Kidney (tissue), 22 donors: ENCODE results near the gene PDCD5. TPM values are rescaled to one million over a fixed set of nuclear protein-coding genes. Genes with fewer than 3 reads are reported as not detected.

Experiments used
- DNase-seq, 5 donors: peaks; one replicate each; pipeline ENCODE4 v3.0.0-alpha.2; 2013 to 2020
- FAIRE-seq: peaks from 2 replicates; lab custom pipeline; 2012; peaks lifted over from hg19 to GRCh38; lab: Jason Lieb, UNC
- H3K27ac ChIP-seq, 2 donors: one replicate each; pipeline ENCODE4 v1.7.0; 2013; ENCODE audit warnings: low read depth in 2 of 2, low read length in 2 of 2, inconsistent platforms in 1 of 2
- H3K27me3 ChIP-seq: one replicate; pipeline ENCODE4 v1.7.1; 2013; ENCODE audit warnings: low read length, inconsistent platforms; ENCODE audit not compliant: control insufficient read depth, insufficient read depth
- H3K36me3 ChIP-seq, 3 donors: one replicate each; pipeline versions ENCODE4 v1.7.0 to v1.7.1; 2013; ENCODE audit warnings: low read length in 3 of 3, control low read depth in 1 of 3, inconsistent platforms in 1 of 3; ENCODE audit not compliant: insufficient read depth in 3 of 3, control insufficient read depth in 2 of 3
- H3K4me1 ChIP-seq, 3 donors: one replicate each; pipeline versions ENCODE4 v1.7.0 to v1.7.1; 2013; ENCODE audit warnings: low read length in 3 of 3, inconsistent platforms in 1 of 3, low read depth in 1 of 3; ENCODE audit not compliant: control insufficient read depth in 2 of 3, insufficient read depth in 2 of 3
- H3K4me3 ChIP-seq, 3 donors: one replicate each; pipeline versions ENCODE4 v1.7.0 to v1.8.1; 2013; ENCODE audit warnings: low read length in 3 of 3, control low read depth in 1 of 3, inconsistent platforms in 1 of 3
- H3K9ac ChIP-seq, 3 donors: one replicate each; pipeline versions ENCODE4 v1.7.0 to v1.7.1; 2013; ENCODE audit warnings: low read length in 3 of 3, control low read depth in 1 of 3, inconsistent platforms in 1 of 3
- H3K9me3 ChIP-seq, 3 donors: one replicate each; pipeline versions ENCODE4 v1.7.0 to v1.7.1; 2013; ENCODE audit warnings: low read length in 3 of 3, control low read depth in 1 of 3, inconsistent platforms in 1 of 3; ENCODE audit not compliant: control insufficient read depth in 2 of 3, insufficient read depth in 1 of 3
- CTCF ChIP-seq: IDR thresholded peaks from 3 replicates; pipeline ENCODE4 v1.5.1; 2012; ENCODE audit warnings: mild to moderate bottlenecking, moderate library complexity, borderline replicate concordance; ENCODE audit not compliant: insufficient read depth; ENCODE audit errors: extremely low read depth
- intact Hi-C: fragments of 100-400 bp; cut with DNase I; formaldehyde crosslinking; loops from one replicate; pipeline ENCODE4 v1.11.1; 2022
- long read RNA-seq, 10 donors: library from polyadenylated mRNA in 1 of 10; unstranded in 1 of 10; transcript quantifications; one replicate each; pipeline ENCODE4 v2.0.0 and lab custom pipeline, GENCODE V29; 2021 to 2026
- polyA plus RNA-seq: library from polyadenylated mRNA; stranded (reverse); fragments of 350-450 nt; fragmentation: Illumina TruSeq; extraction: RNeasy Lipid Tissue Mini Kit (QIAGEN cat#74804); gene quantifications from one replicate; pipeline ENCODE4 v1.2.3, GENCODE V29; 2014; ENCODE audit warnings: low read depth, low replicate concordance; ENCODE audit not compliant: insufficient read depth
- total RNA-seq: library from RNA; stranded (reverse); fragmentation: NEBNext Ultra II Directional; extraction: Animal tissue kit (Norgen Biotek cat#: 25700); gene quantifications from one replicate; pipeline ENCODE4 v1.2.1, GENCODE V29; 2021
- donor health status: control.
- donor health status: control.
- donor health status: control.
- donor health status: control.
- donor health status: control.
- donor health status: DM: yes; HTN: yes; CAD: no.
- donor health status: Normal renal cell carcinoma (clear cell type).

PDCD5 gene
- total RNA-seq (62.6 TPM), polyA plus RNA-seq (116 TPM)
- long read RNA-seq, donor 1, transcript PDCD5-207 (6 exons, 699 nt), result major isoform, 46 of 58 reads
- long read RNA-seq, donor 1, partial matches to known transcripts, result 8 of 58 reads
- long read RNA-seq, donor 1, other reads (novel, unspliced or antisense), result 0 of 58 reads
- long read RNA-seq, donor 2, transcript PDCD5-207 (6 exons, 699 nt), result major isoform, 39 of 56 reads
- long read RNA-seq, donor 2, partial matches to known transcripts, result 12 of 56 reads
- long read RNA-seq, donor 2, other reads (novel, unspliced or antisense), result 0 of 56 reads
- long read RNA-seq, donor 3, transcript PDCD5-207 (6 exons, 699 nt), result major isoform, 64 of 88 reads
- long read RNA-seq, donor 3, partial matches to known transcripts, result 23 of 88 reads
- long read RNA-seq, donor 3, other reads (novel, unspliced or antisense), result 0 of 88 reads
- long read RNA-seq, donor 4, transcript PDCD5-207 (6 exons, 699 nt), result major isoform, 34 of 36 reads
- long read RNA-seq, donor 4, partial matches to known transcripts, result 0 of 36 reads
- long read RNA-seq, donor 4, other reads (novel, unspliced or antisense), result 0 of 36 reads
- long read RNA-seq, donor 5, transcript PDCD5-207 (6 exons, 699 nt), result major isoform, 9 of 10 reads
- long read RNA-seq, donor 5, partial matches to known transcripts, result 0 of 10 reads
- long read RNA-seq, donor 5, other reads (novel, unspliced or antisense), result 0 of 10 reads
- long read RNA-seq, donor 6, transcript PDCD5-203 (4 exons, 1,799 nt), result minor isoform, 5 of 170 reads
- long read RNA-seq, donor 6, transcript PDCD5-207 (6 exons, 699 nt), result major isoform, 126 of 170 reads
- long read RNA-seq, donor 6, partial matches to known transcripts, result 32 of 170 reads
- long read RNA-seq, donor 6, other reads (novel, unspliced or antisense), result 0 of 170 reads
- long read RNA-seq, donor 7, transcript PDCD5-204 (6 exons, 601 nt), result minor isoform, 5 of 47 reads
- long read RNA-seq, donor 7, transcript PDCD5-207 (6 exons, 699 nt), result major isoform, 25 of 47 reads
- long read RNA-seq, donor 7, transcript PDCD5-205 (4 exons, 480 nt), result minor isoform, 6 of 47 reads
- long read RNA-seq, donor 7, partial matches to known transcripts, result 2 of 47 reads
- long read RNA-seq, donor 7, other reads (novel, unspliced or antisense), result 8 of 47 reads
- long read RNA-seq, donor 8, transcript PDCD5-207 (6 exons, 699 nt), result major isoform, 58 of 73 reads
- long read RNA-seq, donor 8, partial matches to known transcripts, result 7 of 73 reads
- long read RNA-seq, donor 8, other reads (novel, unspliced or antisense), result 0 of 73 reads
- long read RNA-seq, donor 9, transcript PDCD5-207 (6 exons, 699 nt), result major isoform, 27 of 28 reads
- long read RNA-seq, donor 9, partial matches to known transcripts, result 0 of 28 reads
- long read RNA-seq, donor 9, other reads (novel, unspliced or antisense), result 0 of 28 reads
- long read RNA-seq, donor 10, transcript PDCD5-207 (6 exons, 699 nt), result major isoform, 54 of 83 reads
- long read RNA-seq, donor 10, partial matches to known transcripts, result 15 of 83 reads
- long read RNA-seq, donor 10, other reads (novel, unspliced or antisense), result 0 of 83 reads

- FAIRE-seq, result no peak
- no peaks in the 10 kb centered on the region for H3K27me3 ChIP-seq
- peak within 1 kb of the TSS; percentile 62 to 85 (median 77) for H3K9ac ChIP-seq
- H3K27ac ChIP-seq, result peak within 1 kb of the TSS; percentile 28 to 51
- DNase-seq, result peak; percentile 97 to 99 (median 98)
- peaks cover 0 to 19% (median 5%) of the 10 kb centered on the region in 3 donors for H3K36me3 ChIP-seq
- intact Hi-C loops, result no loop called here
- no peak for TF ChIP-seq CTCF
- peaks cover 0 to 6% (median 0%) of the 10 kb centered on the region in 3 donors for H3K4me1 ChIP-seq
- H3K9me3 ChIP-seq, result no peaks in the 10 kb centered on the region
- peak within 1 kb of the TSS; percentile 80 to 87 (median 86) for H3K4me3 ChIP-seq
Observed at GRCh38 chr19:32580901-32581704, at the start of gene PDCD5. Gene PDCD5, plus strand, starts transcription at chr19:32581190. Its CDS starts 72 bp downstream, at chr19:32581262.

GRCh38 chr19:32532233-32532632 lies 48.8 kb upstream of the PDCD5 start:
- intact Hi-C loops, result no loop called here
- Histone ChIP-seq H3K4me1 (no peaks in the 10 kb centered on the region), H3K27ac (no peak overlapping the region), H3K27me3 (no peaks in the 10 kb centered on the region), H3K9me3 (peaks cover 0 to 4% (median 0%) of the 10 kb centered on the region in 3 donors), H3K36me3 (no peaks in the 10 kb centered on the region), H3K4me3 (no peak overlapping the region), H3K9ac (no peak overlapping the region)
- DNase-seq (no peak), FAIRE-seq (no peak)
- no peak for TF ChIP-seq CTCF
